GM10266 (cell line): ENCODE measurements around the gene MAL.
"Not testable (repeated sequence)": the region's sequence is repeated elsewhere in the genome, so short reads cannot be mapped to it uniquely, and the experiment has no call there.

Experiments used
- DNase-seq: peaks from one replicate; pipeline ENCODE4 v3.0.0; 2012; ENCODE audit errors: extremely low spot score
- CTCF ChIP-seq: IDR thresholded peaks from 2 replicates; pipeline ENCODE4 v1.5.1; 2012; ENCODE audit warnings: mild to moderate bottlenecking, low read depth; ENCODE audit not compliant: control insufficient read depth, insufficient read depth; ENCODE audit errors: missing control alignments

The MAL gene

GRCh38 chr2:95034221-95034620 is 8.7 kb downstream of the MAL start:
- no peak for DNase-seq
- no peak for TF ChIP-seq CTCF

GRCh38 chr2:95034818-95035217 is 9.3 kb downstream of the MAL start:
- no peak for TF ChIP-seq CTCF
- no peak for DNase-seq

- no peak for TF ChIP-seq CTCF
- no peak for DNase-seq
These were observed 11.3 kb downstream of the MAL start for GRCh38 chr2:95036596-95037383.

- DNase-seq = no peak
- TF ChIP-seq CTCF = no peak
These were observed 11.9 kb downstream of the MAL start for GRCh38 chr2:95037384-95037839.

- DNase-seq = not testable (repeated sequence)
These were observed 12.5 kb downstream of the MAL start for GRCh38 chr2:95037841-95038585.

GRCh38 chr2:95038635-95039298 is 13.3 kb downstream of the MAL start:
- no peak for TF ChIP-seq CTCF
- DNase-seq = no peak

- TF ChIP-seq CTCF = no peak
- DNase-seq = no peak
These were observed 13.9 kb downstream of the MAL start for GRCh38 chr2:95039363-95039762.
